CD8-positive, alpha-beta memory T cell (primary cell): ENCODE results near the gene CTAG1B. TPM values are rescaled to one million over a fixed set of nuclear protein-coding genes. Genes with fewer than 3 reads are reported as not detected.
"Not testable (repeated sequence)": the region's sequence is repeated elsewhere in the genome, so short reads cannot be mapped to it uniquely, and the experiment has no call there.

Experiments used
- CTCF ChIA-PET: fragments of 350-600 bp; sonication (Branson Sonifier 250); formaldehyde crosslinking; loops from one replicate; lab custom pipeline; 2021; ENCODE audit warnings: antibody characterized with exemption; lab: Charles Lee
- POLR2A ChIA-PET: fragments of 350-600 bp; sonication (Branson Sonifier 250); formaldehyde crosslinking; loops from one replicate; lab custom pipeline; 2021; ENCODE audit warnings: antibody characterized with exemption; lab: Charles Lee
- DNase-seq, 5 donors: peaks; one replicate each; pipeline versions ENCODE4 v3.0.0 to v3.0.0-alpha.2; 2020 to 2022; ENCODE audit warnings: mixed read lengths in 1 of 5
- H3K27ac ChIP-seq: one replicate; pipeline ENCODE4 v1.7.0; 2013; ENCODE audit warnings: low read depth, mild to moderate bottlenecking, low read length, moderate library complexity
- H3K27me3 ChIP-seq: 2 replicates; pipeline ENCODE4 v1.7.0; 2013; ENCODE audit warnings: low read length, mild to moderate bottlenecking; ENCODE audit not compliant: insufficient read depth, poor library complexity, severe bottlenecking
- H3K36me3 ChIP-seq: 2 replicates; pipeline ENCODE4 v1.7.0; 2013; ENCODE audit warnings: mild to moderate bottlenecking, low read length, moderate library complexity; ENCODE audit not compliant: insufficient read depth
- H3K4me1 ChIP-seq: 2 replicates; pipeline ENCODE4 v1.7.0; 2013; ENCODE audit warnings: mild to moderate bottlenecking, low read length, moderate library complexity; ENCODE audit not compliant: insufficient read depth
- H3K4me3 ChIP-seq: 2 replicates; pipeline ENCODE4 v1.7.0; 2013; ENCODE audit warnings: mild to moderate bottlenecking, low read length
- H3K9me3 ChIP-seq: 2 replicates; pipeline ENCODE4 v1.7.0; 2013; ENCODE audit warnings: mild to moderate bottlenecking, low read length
- H3K27ac Mint-ChIP-seq, 8 donors: one replicate each; pipeline ENCODE4 v1.8.0; 2020 to 2021; ENCODE audit warnings: mixed read lengths in 8 of 8, mild to moderate bottlenecking in 6 of 8, inconsistent platforms in 3 of 8, moderate library complexity in 3 of 8
- H3K27me3 Mint-ChIP-seq, 2 donors: one replicate each; pipeline ENCODE4 v1.8.0; 2020 to 2021; ENCODE audit warnings: mixed read lengths in 2 of 2, mild to moderate bottlenecking in 1 of 2, moderate library complexity in 1 of 2
- H3K36me3 Mint-ChIP-seq, 3 donors: one replicate each; pipeline ENCODE4 v1.8.0; 2020 to 2021; ENCODE audit warnings: mixed read lengths in 3 of 3, inconsistent platforms in 1 of 3, mild to moderate bottlenecking in 1 of 3
- H3K4me1 Mint-ChIP-seq, 3 donors: one replicate each; pipeline ENCODE4 v1.8.0; 2020 to 2021; ENCODE audit warnings: mixed read lengths in 3 of 3, inconsistent platforms in 1 of 3, mild to moderate bottlenecking in 1 of 3
- H3K4me3 Mint-ChIP-seq, 7 donors: one replicate each; pipeline ENCODE4 v1.8.0; 2020 to 2021; ENCODE audit warnings: mixed read lengths in 7 of 7, mild to moderate bottlenecking in 6 of 7, moderate library complexity in 4 of 7, inconsistent platforms in 2 of 7
- H3K9me3 Mint-ChIP-seq, 5 donors: one replicate each; pipeline ENCODE4 v1.8.0; 2020 to 2022; ENCODE audit warnings: mixed read lengths in 5 of 5, mild to moderate bottlenecking in 3 of 5, moderate library complexity in 2 of 5, inconsistent platforms in 1 of 5
- polyA plus RNA-seq: library from polyadenylated mRNA; unstranded; fragments of 300-500 nt; fragmentation: Illumina TruSeq; gene quantifications from one replicate; pipeline ENCODE4 v1.2.3, GENCODE V29; 2021
- total RNA-seq, 2 experiments: library from RNA; stranded (reverse); gene quantifications; one replicate each; pipeline ENCODE4 v1.2.3, GENCODE V29; 2021

The CTAG1B gene
- total and polyA plus RNA-seq, 3 experiments from 2014 or later, result not detected

- H3K27me3 Mint-ChIP-seq, result peaks cover 0 to 1% of the 10 kb centered on the region in 2 donors
- ChIA-PET POLR2A (no interaction called here), CTCF (no interaction called here)
- H3K36me3 Mint-ChIP-seq, result no peaks in the 10 kb centered on the region
- Histone ChIP-seq H3K4me3 (no peak overlapping the region), H3K9me3 (no peaks in the 10 kb centered on the region), H3K4me1 (no peaks in the 10 kb centered on the region), H3K36me3 (no peaks in the 10 kb centered on the region), H3K27ac (no peak overlapping the region), H3K27me3 (no peaks in the 10 kb centered on the region)
- no peaks in the 10 kb centered on the region for H3K4me1 Mint-ChIP-seq
- no peak overlapping the region for H3K4me3 Mint-ChIP-seq
- H3K9me3 Mint-ChIP-seq, result no peaks in the 10 kb centered on the region
- DNase-seq, result no peak
- H3K27ac Mint-ChIP-seq, result no peak overlapping the region
Measured at GRCh38 chrX:154655346-154655745, 36.3 kb upstream of the CTAG1B start.

DNA sequence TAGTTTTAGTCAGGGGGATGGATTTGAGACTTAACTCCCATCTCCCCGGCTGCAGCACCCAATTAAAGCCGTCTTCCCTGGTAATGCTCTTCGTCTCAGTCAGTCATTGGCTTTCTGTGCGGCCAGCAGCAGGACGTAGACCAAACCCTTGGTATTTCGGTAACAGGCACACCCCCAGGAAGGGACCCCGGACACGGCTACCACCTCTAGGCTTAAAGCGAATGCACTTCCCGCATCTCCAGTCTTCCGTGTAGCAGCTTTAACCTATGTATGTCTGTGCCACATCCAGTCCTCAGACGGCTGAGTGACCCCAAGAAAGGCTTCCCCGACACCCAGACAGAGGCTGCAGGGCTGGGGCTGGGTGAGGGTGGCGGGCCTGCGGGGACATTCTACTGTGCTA lies 35.8 kb upstream of the CTAG1B start:
- CTCF ChIA-PET, result no interaction called here

GRCh38 chrX:154654372-154654771 lies 35.3 kb upstream of the CTAG1B start:
- CTCF ChIA-PET, result no interaction called here
- H3K9me3 Mint-ChIP-seq, result no peaks in the 10 kb centered on the region

More for the DNA sequence above, 35.8 kb upstream of the CTAG1B start:
- no peaks in the 10 kb centered on the region for H3K9me3 ChIP-seq
- Mint-ChIP-seq H3K27ac (no peak overlapping the region), H3K27me3 (peaks cover 0 to 1% of the 10 kb centered on the region in 2 donors), H3K4me1 (no peaks in the 10 kb centered on the region), H3K9me3 (no peaks in the 10 kb centered on the region), H3K4me3 (no peak overlapping the region), H3K36me3 (no peaks in the 10 kb centered on the region)
- no peaks in the 10 kb centered on the region for H3K36me3 ChIP-seq
- no peaks in the 10 kb centered on the region for H3K4me1 ChIP-seq
- no peak overlapping the region for H3K4me3 ChIP-seq
- no peak for DNase-seq
- no peaks in the 10 kb centered on the region for H3K27me3 ChIP-seq
- POLR2A ChIA-PET, result no interaction called here
- no peak overlapping the region for H3K27ac ChIP-seq

GRCh38 chrX:154653413-154653812 lies 34.3 kb upstream of the CTAG1B start, which contains the start of gene CTAG2:
Gene CTAG2 (minus strand): TSS chrX:154653579. CDS start chrX:154653515, 64 bp downstream.
- POLR2A ChIA-PET, H3K9me3 Mint-ChIP-seq, H3K4me1 ChIP-seq, H3K4me3 Mint-ChIP-seq, H3K36me3 ChIP-seq, H3K9me3 ChIP-seq, H3K27me3 ChIP-seq, H3K36me3 Mint-ChIP-seq, H3K27me3 Mint-ChIP-seq, H3K27ac ChIP-seq, H3K4me3 ChIP-seq, H3K27ac Mint-ChIP-seq, H3K4me1 Mint-ChIP-seq, CTCF ChIA-PET, DNase-seq: not testable (repeated sequence)

More at GRCh38 chrX:154654372-154654771, 35.3 kb upstream of the CTAG1B start:
- Histone ChIP-seq H3K9me3 (no peaks in the 10 kb centered on the region), H3K27me3 (no peaks in the 10 kb centered on the region), H3K4me3 (no peak overlapping the region), H3K36me3 (no peaks in the 10 kb centered on the region), H3K27ac (no peak overlapping the region), H3K4me1 (no peaks in the 10 kb centered on the region)
- peaks cover 0 to 1% of the 10 kb centered on the region in 2 donors for H3K27me3 Mint-ChIP-seq
- no peak for DNase-seq
- no peak overlapping the region for H3K27ac Mint-ChIP-seq
- POLR2A ChIA-PET, result no interaction called here
- H3K4me1 Mint-ChIP-seq, result no peaks in the 10 kb centered on the region
- no peaks in the 10 kb centered on the region for H3K36me3 Mint-ChIP-seq
- no peak overlapping the region for H3K4me3 Mint-ChIP-seq

DNA sequence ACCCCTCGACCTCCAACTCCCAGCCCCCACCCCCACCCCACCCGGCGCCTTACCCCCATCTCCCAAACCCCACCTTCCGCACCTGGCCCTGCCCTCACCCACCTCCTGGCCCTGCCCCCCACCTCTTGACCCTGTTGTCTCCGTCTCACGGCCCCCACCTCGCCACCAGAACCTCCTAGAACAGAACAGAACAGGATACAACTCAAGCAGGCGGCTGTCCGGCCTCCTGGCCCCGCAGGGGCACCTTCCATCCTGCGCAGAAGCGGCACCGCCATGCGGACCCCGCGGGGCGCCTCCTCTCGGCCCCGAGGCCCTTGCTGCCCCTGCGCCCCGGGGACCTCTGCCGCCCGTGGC lies 33.9 kb upstream of the CTAG1B start:
- no peaks in the 10 kb centered on the region for H3K9me3 ChIP-seq
- DNase-seq, result no peak
- H3K27me3 ChIP-seq, result no peaks in the 10 kb centered on the region
- Mint-ChIP-seq H3K27me3 (peaks cover 0 to 4% of the 10 kb centered on the region in 2 donors), H3K27ac (no peak overlapping the region), H3K4me1 (no peaks in the 10 kb centered on the region), H3K4me3 (no peak overlapping the region), H3K36me3 (no peaks in the 10 kb centered on the region), H3K9me3 (no peaks in the 10 kb centered on the region)
- no peak overlapping the region for H3K4me3 ChIP-seq
- ChIA-PET POLR2A (no interaction called here), CTCF (no interaction called here)
- H3K4me1 ChIP-seq, result no peaks in the 10 kb centered on the region
- no peaks in the 10 kb centered on the region for H3K36me3 ChIP-seq
- H3K27ac ChIP-seq, result no peak overlapping the region

- Mint-ChIP-seq H3K27me3 (peaks cover 0 to 4% of the 10 kb centered on the region in 2 donors), H3K36me3 (no peaks in the 10 kb centered on the region), H3K9me3 (no peaks in the 10 kb centered on the region), H3K27ac (no peak overlapping the region), H3K4me1 (no peaks in the 10 kb centered on the region), H3K4me3 (no peak overlapping the region)
- ChIA-PET POLR2A (no interaction called here), CTCF (no interaction called here)
- Histone ChIP-seq H3K36me3 (no peaks in the 10 kb centered on the region), H3K9me3 (no peaks in the 10 kb centered on the region), H3K4me3 (no peak overlapping the region), H3K4me1 (no peaks in the 10 kb centered on the region), H3K27ac (no peak overlapping the region), H3K27me3 (no peaks in the 10 kb centered on the region)
- DNase-seq, result no peak
Measured at GRCh38 chrX:154652311-154653047, 33.4 kb upstream of the CTAG1B start.

DNA sequence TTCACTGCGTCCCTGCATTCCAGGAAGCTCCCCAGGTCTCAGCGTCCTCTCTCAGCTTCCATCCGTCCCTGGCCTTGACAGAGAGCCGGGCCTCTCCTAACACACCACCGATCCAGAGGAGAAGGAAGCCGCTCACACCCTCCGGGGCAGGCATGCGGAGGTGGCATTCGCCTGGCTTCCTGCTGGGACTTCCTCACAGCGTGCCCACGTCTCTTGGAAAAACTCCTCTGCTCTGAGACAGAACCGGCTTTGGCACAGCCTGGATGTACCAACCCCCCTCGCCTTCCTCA lies 31.1 kb upstream of the CTAG1B start:
- Histone ChIP-seq H3K4me1 (no peaks in the 10 kb centered on the region), H3K27ac (no peak overlapping the region), H3K27me3 (no peaks in the 10 kb centered on the region), H3K36me3 (no peaks in the 10 kb centered on the region), H3K4me3 (no peak overlapping the region), H3K9me3 (no peaks in the 10 kb centered on the region)
- Mint-ChIP-seq H3K27me3 (peaks cover 0 to 4% of the 10 kb centered on the region in 2 donors), H3K36me3 (no peaks in the 10 kb centered on the region), H3K4me3 (no peak overlapping the region), H3K4me1 (no peaks in the 10 kb centered on the region), H3K27ac (no peak overlapping the region), H3K9me3 (no peaks in the 10 kb centered on the region)
- DNase-seq, result no peak
- ChIA-PET POLR2A (no interaction called here), CTCF (no interaction called here)

GRCh38 chrX:154649503-154650220 lies 30.6 kb upstream of the CTAG1B start:
- peaks cover 0 to 3% of the 10 kb centered on the region in 2 donors for H3K27me3 Mint-ChIP-seq
- no peak overlapping the region for H3K27ac Mint-ChIP-seq
- no peaks in the 10 kb centered on the region for H3K36me3 Mint-ChIP-seq
- no peak for DNase-seq
- POLR2A ChIA-PET, result no interaction called here
- CTCF ChIA-PET, result no interaction called here
- Histone ChIP-seq H3K9me3 (no peaks in the 10 kb centered on the region), H3K4me1 (no peaks in the 10 kb centered on the region), H3K27me3 (no peaks in the 10 kb centered on the region), H3K27ac (no peak overlapping the region), H3K36me3 (no peaks in the 10 kb centered on the region), H3K4me3 (no peak overlapping the region)
- H3K9me3 Mint-ChIP-seq, result no peaks in the 10 kb centered on the region
- H3K4me1 Mint-ChIP-seq, result no peaks in the 10 kb centered on the region
- no peak overlapping the region for H3K4me3 Mint-ChIP-seq
